Measurements from ENCODE around the gene EFNA5. TPM values are rescaled to one million over a fixed set of nuclear protein-coding genes. Genes with fewer than 3 reads are reported as not detected.

EFNA5 gene
- total RNA-seq, 1 donor from 2014 or later, result 11.8 TPM

- Histone ChIP-seq H3K4me3 (no peak overlapping the region), H3K36me3 (no peaks in the 10 kb centered on the region), H3K4me1 (peaks cover 33% of the 10 kb centered on the region), H3K9me3 (no peaks in the 10 kb centered on the region), H3K27ac (no peak overlapping the region), H3K27me3 (no peaks in the 10 kb centered on the region)
- TF ChIP-seq POLR2A (IDR thresholded peaks at IDR 0.05), result no peak
- TF ChIP-seq, protein P1, sequence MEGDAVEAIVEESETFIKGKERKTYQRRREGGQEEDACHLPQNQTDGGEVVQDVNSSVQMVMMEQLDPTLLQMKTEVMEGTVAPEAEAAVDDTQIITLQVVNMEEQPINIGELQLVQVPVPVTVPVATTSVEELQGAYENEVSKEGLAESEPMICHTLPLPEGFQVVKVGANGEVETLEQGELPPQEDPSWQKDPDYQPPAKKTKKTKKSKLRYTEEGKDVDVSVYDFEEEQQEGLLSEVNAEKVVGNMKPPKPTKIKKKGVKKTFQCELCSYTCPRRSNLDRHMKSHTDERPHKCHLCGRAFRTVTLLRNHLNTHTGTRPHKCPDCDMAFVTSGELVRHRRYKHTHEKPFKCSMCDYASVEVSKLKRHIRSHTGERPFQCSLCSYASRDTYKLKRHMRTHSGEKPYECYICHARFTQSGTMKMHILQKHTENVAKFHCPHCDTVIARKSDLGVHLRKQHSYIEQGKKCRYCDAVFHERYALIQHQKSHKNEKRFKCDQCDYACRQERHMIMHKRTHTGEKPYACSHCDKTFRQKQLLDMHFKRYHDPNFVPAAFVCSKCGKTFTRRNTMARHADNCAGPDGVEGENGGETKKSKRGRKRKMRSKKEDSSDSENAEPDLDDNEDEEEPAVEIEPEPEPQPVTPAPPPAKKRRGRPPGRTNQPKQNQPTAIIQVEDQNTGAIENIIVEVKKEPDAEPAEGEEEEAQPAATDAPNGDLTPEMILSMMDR (IDR thresholded peaks at IDR 0.05), result no peak
- TF ChIP-seq POLR2AphosphoS5 (IDR thresholded peaks at IDR 0.05; ENCODE audit: insufficient read depth in 1 of 2, low read depth in 1 of 2), result no peak
- intact Hi-C loops (cut with DNase I), result no loop called here
- DNase-seq (ENCODE audit: extremely low spot score in 2 of 2), result no peak
Observed at GRCh38 chr5:107582625-107583024, 88.1 kb downstream of the EFNA5 start.

DNA sequence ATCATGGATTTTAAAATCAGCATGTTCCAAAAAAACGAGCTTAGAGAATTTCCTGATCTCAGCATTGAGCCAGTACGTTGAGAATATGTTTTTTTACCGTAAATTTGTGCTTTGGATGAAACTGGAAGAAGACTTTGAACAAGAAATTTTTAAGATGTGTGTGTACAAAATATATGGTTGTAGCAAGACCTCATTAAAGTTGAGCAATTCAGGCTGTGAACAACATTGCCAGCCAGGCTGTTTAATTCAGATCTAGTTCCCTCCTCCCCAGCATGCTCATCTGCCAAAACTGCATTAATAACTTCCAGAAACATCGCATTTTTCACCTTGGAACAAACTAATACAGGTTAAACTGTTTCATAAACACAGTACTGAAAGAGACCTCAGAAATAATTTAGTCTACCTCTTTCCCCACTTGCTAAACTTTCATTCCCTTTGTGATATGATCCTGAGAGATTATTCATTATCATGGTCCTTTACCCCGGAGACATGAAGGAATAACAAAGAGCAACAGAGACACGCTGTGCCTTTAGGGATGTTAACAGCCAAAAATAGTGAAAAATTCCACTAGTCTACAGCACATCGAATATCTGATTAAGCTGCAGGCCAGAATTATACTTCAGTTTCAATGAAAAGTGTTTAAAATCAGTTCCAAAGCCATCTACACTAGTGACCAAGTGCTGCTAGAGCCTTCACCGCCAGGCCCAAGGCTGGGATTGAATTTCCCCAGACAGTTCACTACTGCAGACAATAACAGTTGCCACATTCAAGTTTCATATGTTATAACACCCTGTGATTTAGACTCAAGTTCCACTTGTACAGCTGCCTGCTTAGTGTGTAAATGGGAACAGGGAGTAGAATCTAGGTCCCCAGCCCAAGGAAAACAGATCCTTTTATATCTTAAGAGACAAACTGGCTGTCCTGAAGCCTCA is 89.6 kb downstream of the EFNA5 start:
- Histone ChIP-seq H3K4me3 (no peak overlapping the region), H3K36me3 (no peaks in the 10 kb centered on the region), H3K4me1 (peaks cover 47% of the 10 kb centered on the region), H3K27me3 (no peaks in the 10 kb centered on the region), H3K9me3 (no peaks in the 10 kb centered on the region), H3K27ac (no peak overlapping the region)
- TF ChIP-seq POLR2A (IDR thresholded peaks at IDR 0.05), result no peak
- TF ChIP-seq, protein P1 (IDR thresholded peaks at IDR 0.05), result no peak
- TF ChIP-seq POLR2AphosphoS5 (IDR thresholded peaks at IDR 0.05; ENCODE audit: insufficient read depth in 1 of 2, low read depth in 1 of 2), result no peak
- intact Hi-C loops (cut with DNase I), result no loop called here
- DNase-seq (ENCODE audit: extremely low spot score in 2 of 2), result no peak

GRCh38 chr5:107578051-107578635 is 92.6 kb downstream of the EFNA5 start:
- H3K27ac ChIP-seq, result no peak overlapping the region

GRCh38 chr5:107577394-107577950 is 93.3 kb downstream of the EFNA5 start:
- Histone ChIP-seq H3K27me3 (no peaks in the 10 kb centered on the region), H3K4me1 (peaks cover 53% of the 10 kb centered on the region), H3K27ac (no peak overlapping the region), H3K4me3 (no peak overlapping the region), H3K36me3 (no peaks in the 10 kb centered on the region), H3K9me3 (no peaks in the 10 kb centered on the region)
- intact Hi-C loops (cut with DNase I), result no loop called here
- TF ChIP-seq, protein P1 (IDR thresholded peaks at IDR 0.05), result no peak
- TF ChIP-seq POLR2A (IDR thresholded peaks at IDR 0.05) (no peak), POLR2AphosphoS5 (IDR thresholded peaks at IDR 0.05; ENCODE audit: insufficient read depth in 1 of 2, low read depth in 1 of 2) (no peak)
- no peak for DNase-seq (ENCODE audit: extremely low spot score in 2 of 2)

More at GRCh38 chr5:107578051-107578635, 92.6 kb downstream of the EFNA5 start:
- intact Hi-C loops (cut with DNase I), result no loop called here
- no peaks in the 10 kb centered on the region for H3K27me3 ChIP-seq
- H3K4me3 ChIP-seq, result no peak overlapping the region
- H3K9me3 ChIP-seq, result no peaks in the 10 kb centered on the region
- no peak for DNase-seq (ENCODE audit: extremely low spot score in 2 of 2)
- H3K36me3 ChIP-seq, result no peaks in the 10 kb centered on the region
- TF ChIP-seq, protein P1 (IDR thresholded peaks at IDR 0.05), result no peak
- TF ChIP-seq POLR2AphosphoS5 (IDR thresholded peaks at IDR 0.05; ENCODE audit: insufficient read depth in 1 of 2, low read depth in 1 of 2) (no peak), POLR2A (IDR thresholded peaks at IDR 0.05) (no peak)
- peaks cover 53% of the 10 kb centered on the region for H3K4me1 ChIP-seq

Data from vagina (tissue), 2 donors.